ENCODE results near the gene GLRX3.
"Not testable (repeated sequence)": the region's sequence is repeated elsewhere in the genome, so short reads cannot be mapped to it uniquely, and the experiment has no call there.

Gene GLRX3

DNA sequence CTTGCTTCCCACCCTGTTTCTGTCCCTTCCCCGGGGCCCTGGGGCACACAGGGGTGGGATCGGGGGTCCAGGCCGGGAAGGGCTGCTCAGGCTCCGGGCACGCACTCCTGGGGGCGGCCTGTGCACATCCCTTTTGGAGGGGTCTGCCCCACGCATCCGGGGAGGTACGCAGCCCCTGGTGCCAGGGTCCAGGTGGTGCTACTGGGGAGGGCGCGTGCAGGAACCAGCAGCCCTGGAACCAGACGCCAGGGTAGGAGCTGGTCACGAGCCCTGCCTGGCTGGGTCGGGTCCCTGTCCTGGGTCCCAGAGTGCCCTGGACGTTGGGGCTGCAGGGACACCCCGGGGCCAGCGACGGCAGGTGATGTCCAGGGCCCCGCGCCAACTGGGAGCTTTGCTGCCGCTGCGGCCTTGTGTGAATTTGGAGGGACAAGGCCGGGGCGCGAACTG, 53.4 kb downstream of the GLRX3 start:
- no peak for DNase-seq (ENCODE audit: low spot score)

DNA sequence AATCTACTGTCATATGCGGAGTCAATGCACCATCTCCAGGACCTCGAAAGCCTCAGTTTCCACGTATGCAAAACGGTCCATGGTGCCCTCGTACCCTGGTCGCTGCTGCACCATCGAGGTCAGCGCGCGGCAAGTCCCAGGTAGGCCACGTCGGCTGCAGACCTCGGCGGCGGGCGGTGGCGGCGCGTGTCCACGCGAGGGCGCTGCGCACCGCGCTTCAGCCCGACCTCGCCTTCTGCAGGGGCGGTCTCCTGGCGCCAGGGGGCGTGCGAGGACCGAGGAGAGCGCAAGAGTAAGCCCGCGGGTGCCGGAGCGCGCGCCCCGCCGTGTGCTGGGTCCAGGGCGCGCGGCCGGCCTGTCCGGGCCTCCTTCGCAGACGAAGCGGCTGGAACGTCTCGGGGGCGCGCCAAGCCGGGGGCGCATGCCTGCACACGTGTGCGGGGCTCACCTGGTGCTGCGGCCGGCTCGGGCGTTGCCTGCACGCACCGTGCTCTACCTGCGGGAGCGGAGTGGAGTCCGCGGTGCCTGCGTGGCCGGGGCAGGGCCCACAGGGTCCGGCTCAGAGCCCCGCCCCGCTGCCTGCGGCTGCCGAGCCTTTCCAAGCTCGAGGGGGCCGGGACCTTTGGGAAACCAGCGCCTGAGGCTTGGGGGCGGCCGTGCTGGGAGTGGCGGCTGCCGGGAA, 54.0 kb downstream of the GLRX3 start:
- DNase-seq (ENCODE audit: low spot score): peak; percentile 61

- DNase-seq (ENCODE audit: low spot score): no peak
Measured at GRCh38 chr10:130190737-130191115, 54.5 kb downstream of the GLRX3 start.

DNA sequence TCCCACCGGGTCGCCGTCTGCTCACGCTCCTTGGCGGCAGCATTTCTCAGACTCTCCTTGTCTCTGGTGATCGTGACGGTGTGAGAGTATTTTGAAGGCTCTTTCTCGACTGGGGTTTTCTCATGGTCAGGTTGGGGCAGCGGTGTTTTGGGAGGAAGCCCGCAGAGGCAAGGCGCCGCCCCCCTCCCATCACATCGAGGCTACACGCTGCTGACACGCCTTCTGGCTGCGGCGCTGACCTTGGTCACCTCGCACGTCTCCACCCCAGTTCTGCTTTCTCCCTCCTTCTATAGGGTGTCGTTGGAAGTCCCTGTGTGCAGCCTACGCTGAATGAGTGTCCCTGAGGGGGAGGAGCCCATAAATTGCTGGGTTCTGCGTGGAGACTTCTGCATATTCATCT, 55.2 kb downstream of the GLRX3 start:
- DNase-seq (ENCODE audit: low spot score): no peak

GRCh38 chr10:130192276-130192848, 56.2 kb downstream of the GLRX3 start:
- DNase-seq (ENCODE audit: low spot score): no peak

DNA sequence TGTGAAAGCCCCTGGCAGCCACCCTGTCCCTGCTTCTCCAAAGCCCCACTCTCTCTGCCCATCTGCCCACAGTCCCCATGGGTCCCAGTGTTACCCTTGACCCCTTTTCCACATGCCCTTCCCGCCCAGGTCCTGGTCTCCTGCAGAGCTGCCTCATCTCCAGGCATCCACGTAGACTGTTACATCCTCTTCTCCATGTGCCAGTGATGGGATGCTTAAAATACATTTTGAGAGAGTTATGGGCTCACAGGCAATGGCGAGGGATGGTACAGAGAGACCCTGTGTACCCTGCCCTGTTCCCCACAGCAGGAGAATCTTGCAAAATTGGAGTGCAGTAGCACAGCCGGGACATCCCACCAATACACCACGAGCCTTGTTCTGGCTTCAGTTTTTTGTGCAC, 56.8 kb downstream of the GLRX3 start:
- DNase-seq (ENCODE audit: low spot score): no peak

GRCh38 chr10:130193493-130194193, 57.5 kb downstream of the GLRX3 start:
- no peak for DNase-seq (ENCODE audit: low spot score)

- no peak for DNase-seq (ENCODE audit: low spot score)
Measured at GRCh38 chr10:130194194-130194990, 58.2 kb downstream of the GLRX3 start.

DNA sequence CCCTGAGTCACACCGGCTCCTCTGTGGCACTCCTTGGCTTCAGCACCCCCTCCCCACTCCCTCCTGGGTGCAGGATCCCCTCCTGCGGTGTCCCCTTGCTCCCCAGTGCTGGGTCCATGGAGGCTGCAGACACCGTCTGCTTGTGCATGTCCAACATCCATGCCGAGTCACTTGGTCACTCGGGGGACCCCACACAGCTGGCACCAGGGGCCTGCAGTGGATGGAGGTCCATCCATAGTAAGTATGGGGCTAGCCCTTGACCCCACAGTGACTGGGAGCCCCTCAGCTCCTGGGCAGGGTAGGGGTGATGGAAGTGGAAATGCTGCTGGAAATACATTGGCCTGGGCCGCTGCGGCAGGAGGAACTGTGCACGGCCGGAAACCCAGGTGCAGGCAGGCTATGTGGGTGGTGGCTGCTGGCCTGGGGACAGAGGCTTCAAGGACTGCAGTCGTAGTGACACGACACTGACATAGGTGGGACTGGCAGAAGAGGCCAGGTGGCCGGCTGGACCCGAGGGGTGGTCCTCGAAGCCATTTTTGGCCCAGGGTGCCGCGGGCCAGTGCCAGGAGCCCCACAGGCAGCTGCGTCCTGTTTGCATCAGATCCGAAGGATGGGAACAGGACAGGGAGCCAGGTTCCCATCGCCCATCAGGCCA, 58.9 kb downstream of the GLRX3 start:
- no peak for DNase-seq (ENCODE audit: low spot score)

GRCh38 chr10:130195746-130196294, 59.6 kb downstream of the GLRX3 start:
- no peak for DNase-seq (ENCODE audit: low spot score)

- no peak for DNase-seq (ENCODE audit: low spot score)
Measured at GRCh38 chr10:130196511-130197487, 60.6 kb downstream of the GLRX3 start.

GRCh38 chr10:130198651-130199050, 62.5 kb downstream of the GLRX3 start:
- no peak for DNase-seq (ENCODE audit: low spot score)

DNA sequence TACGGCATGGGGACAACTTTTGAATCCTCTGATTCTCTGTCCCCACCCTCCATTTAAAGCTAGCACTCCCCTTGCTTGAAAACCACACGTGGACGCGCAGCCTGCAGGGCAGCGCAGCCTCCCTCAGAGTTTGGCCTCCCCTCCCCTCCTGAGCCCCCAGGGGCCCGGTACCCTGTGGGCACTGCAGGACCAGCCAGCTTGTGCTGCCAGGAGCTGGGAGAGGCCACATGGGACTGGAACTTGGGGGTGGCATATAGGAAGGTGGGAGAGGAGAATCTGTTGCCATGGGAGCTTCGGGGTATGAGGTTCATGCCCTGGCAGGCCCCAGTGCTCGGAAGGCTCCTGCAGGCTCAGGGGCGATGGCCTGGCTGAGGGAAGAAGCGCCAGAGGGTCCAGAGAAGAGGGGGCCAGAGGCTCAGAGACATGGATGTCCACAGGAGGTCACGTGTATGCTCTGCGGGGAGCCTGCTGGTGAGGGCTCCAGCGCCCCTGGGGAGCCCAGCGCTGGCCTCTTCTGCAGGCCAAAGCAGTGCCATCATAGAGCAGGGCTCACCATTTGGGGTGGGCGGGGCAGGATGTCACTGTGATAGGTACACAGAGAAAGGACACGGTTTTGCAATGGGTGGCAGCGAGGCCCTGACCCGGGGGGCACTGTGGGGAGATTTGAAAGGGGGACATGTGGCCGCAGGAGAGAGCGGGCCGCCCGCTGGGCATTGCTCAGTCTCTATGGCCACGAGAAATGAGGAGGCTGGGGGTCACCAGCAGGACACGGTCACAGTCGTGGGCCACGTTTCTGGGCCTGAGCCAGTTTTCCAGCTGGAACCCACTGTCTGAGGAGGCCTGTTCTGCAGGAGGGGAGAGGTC, 64.2 kb downstream of the GLRX3 start:
- no peak for DNase-seq (ENCODE audit: low spot score)

DNA sequence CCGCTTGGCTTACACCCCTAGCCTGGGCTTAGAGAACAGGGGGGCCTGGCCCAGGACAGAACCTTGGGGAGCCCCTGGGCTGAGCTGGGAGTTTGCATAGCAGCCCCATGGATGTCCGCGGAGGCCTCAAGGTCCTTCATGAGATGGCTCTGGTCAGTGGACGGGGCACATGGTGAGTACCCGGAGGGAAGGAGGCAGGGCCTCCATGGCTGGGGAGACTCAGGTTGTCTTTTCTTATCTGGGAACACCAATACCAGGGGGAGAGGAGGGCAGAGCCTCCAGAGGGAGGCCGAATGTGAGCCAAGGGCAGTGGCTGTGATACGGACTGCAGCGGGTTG, 64.8 kb downstream of the GLRX3 start:
- no peak for DNase-seq (ENCODE audit: low spot score)

GRCh38 chr10:130202150-130202549, 66.0 kb downstream of the GLRX3 start:
- DNase-seq (ENCODE audit: low spot score): not testable (repeated sequence)

DNA sequence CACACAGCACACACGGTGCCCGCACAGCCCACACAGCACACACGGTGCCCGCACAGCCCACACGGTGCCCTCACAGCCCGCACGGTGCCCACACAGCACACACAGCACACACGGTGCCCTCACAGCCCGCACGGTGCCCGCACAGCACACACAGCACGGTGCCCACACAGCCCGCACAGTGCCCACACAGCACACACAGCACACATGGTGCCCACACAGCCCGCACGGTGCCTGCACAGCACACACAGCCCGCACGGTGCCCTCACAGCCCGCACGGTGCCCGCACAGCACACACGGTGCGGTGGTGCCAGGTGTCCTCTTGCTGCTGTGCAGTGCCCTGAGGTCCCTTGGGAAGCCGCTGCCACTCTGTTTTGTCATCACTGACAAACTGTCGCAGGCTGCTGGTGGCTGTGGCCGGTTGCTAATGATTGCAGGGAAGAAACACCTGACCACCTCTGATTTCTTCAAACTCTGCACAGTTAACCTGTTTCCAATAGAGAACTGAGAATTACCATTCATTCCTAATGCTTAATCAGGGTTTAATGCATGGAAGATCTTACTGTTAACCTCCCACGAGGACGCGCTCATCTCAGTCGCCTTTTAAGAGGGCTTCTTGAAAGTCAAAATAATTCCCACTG, 66.9 kb downstream of the GLRX3 start:
- no peak for DNase-seq (ENCODE audit: low spot score)

DNA sequence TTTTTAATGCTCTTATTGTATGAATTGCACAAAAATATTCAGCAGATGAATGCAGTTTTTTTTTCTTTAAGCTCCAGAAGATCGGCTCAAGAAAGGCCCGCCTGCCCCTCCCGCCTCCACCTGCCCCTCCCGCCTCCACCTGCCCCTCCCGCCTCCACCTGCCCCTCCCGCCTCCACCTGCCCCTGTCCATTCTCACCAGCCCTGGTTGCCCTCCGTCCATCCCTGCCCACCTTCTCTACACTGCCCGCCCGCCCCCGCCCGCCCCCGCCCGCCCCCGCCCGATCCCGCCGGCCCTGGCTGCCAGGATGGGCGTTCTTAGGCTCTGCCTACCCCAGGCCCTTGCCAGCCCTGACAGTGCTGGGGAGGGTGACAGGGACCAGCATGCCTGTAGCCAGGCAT, 67.4 kb downstream of the GLRX3 start:
- DNase-seq (ENCODE audit: low spot score): no peak

DNA sequence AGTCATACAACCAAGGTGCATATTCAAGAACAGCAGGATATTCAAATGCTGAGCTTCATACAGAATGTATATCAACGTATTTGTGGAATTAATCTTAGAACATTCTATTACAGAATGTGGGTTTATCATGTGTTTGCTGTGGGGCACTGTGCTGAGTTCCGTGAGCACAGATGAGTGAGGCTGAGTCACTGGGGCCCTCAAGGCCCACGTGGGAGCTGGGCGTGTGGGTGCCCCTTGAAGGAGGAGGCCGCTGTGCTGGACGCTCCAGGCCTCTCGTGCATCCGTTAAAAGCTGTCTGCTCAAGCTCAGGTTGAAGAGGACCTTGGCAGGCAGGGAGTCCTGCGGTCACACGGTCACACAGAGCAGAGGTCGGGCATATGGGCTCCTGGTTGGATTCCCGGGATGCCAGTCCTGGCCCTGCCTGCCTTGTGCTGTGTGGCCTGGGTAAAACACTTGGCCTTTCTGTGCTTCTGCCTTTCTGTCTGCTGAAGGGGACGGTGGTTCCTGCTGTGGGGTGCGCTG, 70.1 kb downstream of the GLRX3 start:
- no peak for DNase-seq (ENCODE audit: low spot score)

DNA sequence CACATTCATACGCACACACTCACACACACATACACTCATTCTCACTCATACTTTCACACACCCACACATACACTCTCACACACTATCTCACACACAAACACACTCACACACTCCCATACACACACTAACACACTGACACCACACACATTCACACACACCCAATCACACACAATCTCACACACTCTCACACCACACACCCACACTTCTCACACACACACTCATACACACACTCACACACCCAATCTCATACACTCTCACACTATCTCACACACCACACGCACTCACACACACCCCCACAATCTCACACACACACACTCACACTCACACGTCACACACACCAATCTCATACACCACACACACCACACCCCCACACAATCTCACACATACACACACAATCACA, 71.0 kb downstream of the GLRX3 start:
- DNase-seq (ENCODE audit: low spot score): no peak

Measured in SW480 (cell line).